ENCODE measurements around the gene ZNF823. TPM values are rescaled to one million over a fixed set of nuclear protein-coding genes. Genes with fewer than 3 reads are reported as not detected.

Gene ZNF823
- total and polyA plus RNA-seq, 2 donors (not counting 3 experiments of a cell fraction or from before 2014, with no cell fraction given): 1.4 to 4.4 TPM

DNA sequence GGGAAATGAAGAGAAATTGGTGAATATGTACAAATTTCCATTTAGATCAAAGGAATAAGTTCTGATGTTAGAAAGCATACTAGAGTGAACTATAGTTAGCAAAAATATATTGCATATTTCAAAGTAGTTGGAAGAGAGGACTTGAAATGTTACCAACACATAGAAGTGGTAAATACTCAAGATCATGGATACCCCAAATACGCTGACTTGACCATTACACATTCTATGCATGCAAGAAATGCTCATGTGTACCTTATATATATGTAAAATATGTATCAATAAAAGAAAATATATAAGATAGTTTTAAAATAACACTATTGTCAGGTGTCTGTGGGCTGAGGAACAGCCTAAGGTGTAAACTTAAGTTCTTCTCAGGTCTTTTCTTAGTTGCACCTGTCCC lies 45.0 kb upstream of the ZNF823 start:
- peaks cover 8 to 13% of the 10 kb centered on the region in 2 experiments for H3K36me3 ChIP-seq (ENCODE audit: control insufficient read depth in 2 of 2, extremely low read depth in 1 of 2, insufficient read depth in 2 of 2, low read length in 2 of 2)
- CTCF ChIA-PET: no interaction called here
- FAIRE-seq (no peak), DNase-seq (ENCODE audit: low read depth, low spot score) (no peak)
- H3K9ac ChIP-seq (replicated peaks; ENCODE audit: extremely low read depth, insufficient read depth, low read length): no peak overlapping the region
- no TSS peak for BruUV-seq (replicated peaks)
- H3K79me2 ChIP-seq (ENCODE audit: control insufficient read depth, insufficient read depth, low read length): no peaks in the 10 kb centered on the region
- peaks cover 30% of the 10 kb centered on the region for H3K9me3 ChIP-seq (replicated peaks; ENCODE audit: control insufficient read depth, insufficient read depth, low read length)
- TF ChIP-seq EZH2 (IDR thresholded peaks at IDR 0.05; ENCODE audit: borderline replicate concordance, low read depth, low read length, severe bottlenecking): no peak
- no peak for TF ChIP-seq GATA2 (IDR thresholded peaks at IDR 0.05; ENCODE audit: insufficient read depth, insufficient read length, low read depth, low read length)
- TF ChIP-seq CTCF (IDR thresholded peaks at IDR 0.05; ENCODE audit: extremely low read depth in 1 of 2, insufficient read depth in 1 of 2, low read depth in 1 of 2, low read length in 2 of 2): no peak
- TF ChIP-seq JUN (IDR thresholded peaks at IDR 0.05; ENCODE audit: borderline replicate concordance, insufficient read depth, insufficient read length, low read depth): no peak
- no peak for TF ChIP-seq POLR2AphosphoS5 (IDR thresholded peaks at IDR 0.05; ENCODE audit: insufficient read depth, low read depth, low read length)
- TF ChIP-seq POLR2A (IDR thresholded peaks at IDR 0.05; ENCODE audit: low read depth, low read length): no peak
- TF ChIP-seq, protein P1, sequence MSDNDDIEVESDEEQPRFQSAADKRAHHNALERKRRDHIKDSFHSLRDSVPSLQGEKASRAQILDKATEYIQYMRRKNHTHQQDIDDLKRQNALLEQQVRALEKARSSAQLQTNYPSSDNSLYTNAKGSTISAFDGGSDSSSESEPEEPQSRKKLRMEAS (IDR thresholded peaks at IDR 0.05; ENCODE audit: insufficient read depth, insufficient read length): no peak
- TF ChIP-seq FOS (IDR thresholded peaks at IDR 0.05; ENCODE audit: borderline replicate concordance, insufficient read depth, low read length): no peak
- TF ChIP-seq MYC (IDR thresholded peaks at IDR 0.05; ENCODE audit: low read depth, low read length): no peak
- dilution Hi-C loops (cut with MboI; ENCODE audit: extremely low pct_ligation_motif_present, low sequenced_read_pairs) (no loop called here), intact Hi-C loops (cut with micrococcal nuclease) (no loop called here)
- POLR2A ChIA-PET: no interaction called here
- H3K4me3 ChIP-seq (replicated peaks in 1 of 3; ENCODE audit: insufficient read depth in 1 of 3, low read depth in 1 of 3, low read length in 3 of 3): no peak overlapping the region
- H3K4me1 ChIP-seq (ENCODE audit: control insufficient read depth, extremely low read depth, insufficient read depth, low read length): no peaks in the 10 kb centered on the region
- H3K27me3 ChIP-seq (ENCODE audit: control insufficient read depth in 2 of 2, insufficient read depth in 2 of 2, low read length in 2 of 2): no peaks in the 10 kb centered on the region
- H3K9me1 ChIP-seq (replicated peaks; ENCODE audit: control insufficient read depth, extremely low read depth, insufficient read depth, low read length): no peaks in the 10 kb centered on the region
- H2AFZ ChIP-seq (ENCODE audit: low read depth, low read length): no peak overlapping the region
- no peaks in the 10 kb centered on the region for H4K20me1 ChIP-seq (replicated peaks; ENCODE audit: control insufficient read depth, extremely low read depth, insufficient read depth, low read length)
- H3K4me2 ChIP-seq (ENCODE audit: insufficient read depth, low read length): no peak overlapping the region
- no peak overlapping the region for H3K27ac ChIP-seq (ENCODE audit: insufficient read depth, low read depth, low read length)

Measured in endothelial cell of umbilical vein (primary cell).